Mesendoderm (in vitro differentiated cells): Measurements from ENCODE around the gene DHRS9.

Experiments used
- DNase-seq: peaks from one replicate; pipeline ENCODE4 v3.0.0; 2013
- H2AK5ac ChIP-seq: 2 replicates; pipeline ENCODE4 v1.6.1; 2013; ENCODE audit warnings: low read length, inconsistent platforms
- H2BK120ac ChIP-seq: 2 replicates; pipeline ENCODE4 v1.6.1; 2013; ENCODE audit warnings: low read depth, mild to moderate bottlenecking, low read length, moderate library complexity, mixed read lengths
- H2BK15ac ChIP-seq: replicated peaks from 2 replicates; pipeline ENCODE4 v1.6.1; 2013; ENCODE audit warnings: low read depth, mild to moderate bottlenecking, moderate library complexity
- H2BK5ac ChIP-seq: 2 replicates; pipeline ENCODE4 v1.6.1; 2013; ENCODE audit warnings: low read length, inconsistent platforms
- H3K18ac ChIP-seq: 2 replicates; pipeline ENCODE4 v1.6.1; 2013; ENCODE audit warnings: mild to moderate bottlenecking, low read length, mixed read lengths
- H3K23ac ChIP-seq: one replicate; pipeline ENCODE4 v1.6.1; 2013; ENCODE audit warnings: low read length
- H3K27ac ChIP-seq: 2 replicates; pipeline ENCODE4 v1.5.1; 2013; ENCODE audit warnings: low read depth, mild to moderate bottlenecking, inconsistent platforms, low read length, moderate library complexity
- H3K27me3 ChIP-seq: 2 replicates; pipeline ENCODE4 v1.6.1; 2013; ENCODE audit warnings: low read length, control low read depth, mild to moderate bottlenecking, inconsistent platforms; ENCODE audit not compliant: insufficient read depth, poor library complexity
- H3K36me3 ChIP-seq: 2 replicates; pipeline ENCODE4 v1.6.1; 2013; ENCODE audit warnings: low read length, inconsistent platforms; ENCODE audit not compliant: control insufficient read depth, insufficient read depth
- H3K4ac ChIP-seq: one replicate; pipeline ENCODE4 v1.6.1; 2013; ENCODE audit warnings: low read depth, mild to moderate bottlenecking, low read length, moderate library complexity
- H3K4me1 ChIP-seq: 2 replicates; pipeline ENCODE4 v1.6.1; 2013; ENCODE audit warnings: low read depth, low read length, inconsistent platforms; ENCODE audit not compliant: control insufficient read depth
- H3K4me2 ChIP-seq: 2 replicates; pipeline ENCODE4 v1.6.1; 2013; ENCODE audit warnings: low read length
- H3K4me3 ChIP-seq: 2 replicates; pipeline ENCODE4 v1.5.1; 2013; ENCODE audit warnings: mild to moderate bottlenecking, low read length
- H3K56ac ChIP-seq: one replicate; pipeline ENCODE4 v1.6.1; 2013; ENCODE audit warnings: low read length
- H3K79me1 ChIP-seq: 2 replicates; pipeline ENCODE4 v1.6.1; 2013; ENCODE audit warnings: low read length, inconsistent platforms
- H3K79me2 ChIP-seq: 2 replicates; pipeline ENCODE4 v1.6.1; 2013; ENCODE audit warnings: mild to moderate bottlenecking, low read length; ENCODE audit not compliant: control insufficient read depth, insufficient read depth
- H3K9ac ChIP-seq: 2 replicates; pipeline ENCODE4 v1.6.1; 2013; ENCODE audit warnings: low read length, inconsistent platforms
- H4K5ac ChIP-seq: one replicate; pipeline ENCODE4 v1.6.1; 2013; ENCODE audit warnings: low read length
- H4K8ac ChIP-seq: one replicate; pipeline ENCODE4 v1.6.1; 2013; ENCODE audit warnings: low read depth, mild to moderate bottlenecking, control low read depth, low read length, moderate library complexity
- WGBS: extraction: QIAGEN DNeasy Blood & Tissue Kit; methylation state at CpG from one replicate; pipeline ENCODE4 v1.1.7; 2013; ENCODE audit warnings: low lambda C conversion rate, missing lambda C conversion rate; ENCODE audit not compliant: insufficient coverage; ENCODE audit errors: extremely low coverage; 5-methylcytosine and 5-hydroxymethylcytosine counted together

Gene DHRS9

GRCh38 chr2:169139993-169140767, 70.8 kb downstream of the DHRS9 start:
- no peak overlapping the region for H4K8ac ChIP-seq
- no peak overlapping the region for H2BK120ac ChIP-seq
- H2BK15ac ChIP-seq = no peak overlapping the region
- H2AK5ac ChIP-seq = no peak overlapping the region
- H3K36me3 ChIP-seq = no peaks in the 10 kb centered on the region
- no peak overlapping the region for H3K23ac ChIP-seq
- H3K79me2 ChIP-seq = no peaks in the 10 kb centered on the region
- WGBS = no CpG with 5 or more reads among the region's 8 CpGs
- peaks cover 15% of the 10 kb centered on the region for H3K4me1 ChIP-seq
- H3K27me3 ChIP-seq = no peaks in the 10 kb centered on the region
- no peak overlapping the region for H4K5ac ChIP-seq
- H3K79me1 ChIP-seq = no peaks in the 10 kb centered on the region
- peak overlapping the region; percentile 23 for H3K18ac ChIP-seq
- H3K56ac ChIP-seq = no peak overlapping the region
- no peak overlapping the region for H2BK5ac ChIP-seq
- peak; percentile 10 for DNase-seq
- no peak overlapping the region for H3K4me2 ChIP-seq
- no peak overlapping the region for H3K4me3 ChIP-seq
- no peak overlapping the region for H3K9ac ChIP-seq
- H3K27ac ChIP-seq = no peak overlapping the region
- H3K4ac ChIP-seq = no peak overlapping the region

- no peak overlapping the region for H3K23ac ChIP-seq
- DNase-seq = peak; percentile 79
- no peak overlapping the region for H4K8ac ChIP-seq
- no CpG with 5 or more reads among the region's 10 CpGs for WGBS
- no peaks in the 10 kb centered on the region for H3K36me3 ChIP-seq
- no peak overlapping the region for H4K5ac ChIP-seq
- no peak overlapping the region for H3K4me2 ChIP-seq
- no peak overlapping the region for H3K4me3 ChIP-seq
- no peaks in the 10 kb centered on the region for H3K27me3 ChIP-seq
- H3K79me2 ChIP-seq = no peaks in the 10 kb centered on the region
- H3K27ac ChIP-seq = no peak overlapping the region
- peaks cover 13% of the 10 kb centered on the region for H3K4me1 ChIP-seq
- peak overlapping the region; percentile 37 for H3K56ac ChIP-seq
- H3K18ac ChIP-seq = no peak overlapping the region
- no peak overlapping the region for H3K4ac ChIP-seq
- H2BK5ac ChIP-seq = no peak overlapping the region
- H2AK5ac ChIP-seq = no peak overlapping the region
- no peak overlapping the region for H2BK15ac ChIP-seq
- H2BK120ac ChIP-seq = no peak overlapping the region
- no peaks in the 10 kb centered on the region for H3K79me1 ChIP-seq
- no peak overlapping the region for H3K9ac ChIP-seq
Observed at GRCh38 chr2:169141713-169142352, 72.5 kb downstream of the DHRS9 start.

- H3K9ac ChIP-seq = no peak overlapping the region
- no CpG with 5 or more reads among the region's 3 CpGs for WGBS
- no peak overlapping the region for H3K27ac ChIP-seq
- H3K27me3 ChIP-seq = no peaks in the 10 kb centered on the region
- H2BK15ac ChIP-seq = no peak overlapping the region
- no peak overlapping the region for H3K4ac ChIP-seq
- no peak overlapping the region for H3K4me3 ChIP-seq
- H3K23ac ChIP-seq = no peak overlapping the region
- H3K56ac ChIP-seq = no peak overlapping the region
- no peak overlapping the region for H2BK120ac ChIP-seq
- no peaks in the 10 kb centered on the region for H3K79me1 ChIP-seq
- H3K18ac ChIP-seq = no peak overlapping the region
- no peak overlapping the region for H2BK5ac ChIP-seq
- no peak overlapping the region for H2AK5ac ChIP-seq
- DNase-seq = no peak
- peaks cover 7% of the 10 kb centered on the region for H3K4me1 ChIP-seq
- no peaks in the 10 kb centered on the region for H3K79me2 ChIP-seq
- H4K5ac ChIP-seq = no peak overlapping the region
- no peaks in the 10 kb centered on the region for H3K36me3 ChIP-seq
- no peak overlapping the region for H3K4me2 ChIP-seq
- no peak overlapping the region for H4K8ac ChIP-seq
Observed at GRCh38 chr2:169143998-169144397, 74.6 kb downstream of the DHRS9 start.
